CD4-positive, alpha-beta T cell treated with Interleukin-4 for 4 hours (primary cell): ENCODE results near the gene STARD3.
"Not testable (repeated sequence)": the region's sequence is repeated elsewhere in the genome, so short reads cannot be mapped to it uniquely, and the experiment has no call there.

Experiments
- DNase-seq: peaks from one replicate; pipeline ENCODE4 v3.0.0-alpha.2; 2020

Gene STARD3

DNA sequence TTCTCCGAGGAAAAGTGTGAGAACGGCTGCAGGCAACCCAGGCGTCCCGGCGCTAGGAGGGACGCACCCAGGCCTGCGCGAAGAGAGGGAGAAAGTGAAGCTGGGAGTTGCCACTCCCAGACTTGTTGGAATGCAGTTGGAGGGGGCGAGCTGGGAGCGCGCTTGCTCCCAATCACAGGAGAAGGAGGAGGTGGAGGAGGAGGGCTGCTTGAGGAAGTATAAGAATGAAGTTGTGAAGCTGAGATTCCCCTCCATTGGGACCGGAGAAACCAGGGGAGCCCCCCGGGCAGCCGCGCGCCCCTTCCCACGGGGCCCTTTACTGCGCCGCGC lies 62.8 kb downstream of the STARD3 start, which contains the start of gene ERBB2:
Gene ERBB2 (plus strand): TSS at position 247 of the 330 bp plus-strand sequence. CDS start 175 bp downstream, outside the sequence.
- no peak for DNase-seq

DNA sequence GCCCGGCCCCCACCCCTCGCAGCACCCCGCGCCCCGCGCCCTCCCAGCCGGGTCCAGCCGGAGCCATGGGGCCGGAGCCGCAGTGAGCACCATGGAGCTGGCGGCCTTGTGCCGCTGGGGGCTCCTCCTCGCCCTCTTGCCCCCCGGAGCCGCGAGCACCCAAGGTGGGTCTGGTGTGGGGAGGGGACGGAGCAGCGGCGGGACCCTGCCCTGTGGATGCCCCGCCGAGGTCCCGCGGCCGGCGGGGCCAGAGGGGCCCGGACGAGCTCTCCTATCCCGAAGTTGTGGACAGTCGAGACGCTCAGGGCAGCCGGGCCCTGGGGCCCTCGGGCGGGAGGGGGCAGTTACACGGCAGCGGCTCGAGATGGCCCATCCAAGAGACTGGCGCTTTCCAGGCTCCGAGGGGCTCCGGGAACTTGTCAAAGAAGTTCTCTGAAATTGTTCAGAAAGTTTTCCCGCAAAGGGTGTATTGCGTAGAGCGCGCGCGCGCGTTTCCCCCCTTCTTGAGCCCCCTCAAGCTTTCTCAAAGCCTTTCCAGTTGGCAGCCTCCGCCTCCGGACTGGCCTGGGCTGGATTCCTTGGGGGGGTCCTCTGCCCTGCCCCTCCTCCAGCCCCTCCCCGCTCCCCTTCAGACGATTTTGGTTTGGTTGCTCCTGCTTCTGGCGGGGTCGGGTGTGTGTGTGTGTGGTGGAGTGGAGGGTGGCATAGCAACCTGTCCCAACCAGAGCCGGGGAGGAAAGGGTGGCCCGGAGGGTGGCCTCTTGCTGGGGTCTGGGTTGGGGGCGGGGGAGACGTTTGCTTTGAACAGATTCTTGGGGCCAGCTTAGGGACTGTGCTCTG lies 63.4 kb downstream of the STARD3 start:
- DNase-seq = no peak

GRCh38 chr17:39701012-39701783 lies 64.3 kb downstream of the STARD3 start:
- no peak for DNase-seq

DNA sequence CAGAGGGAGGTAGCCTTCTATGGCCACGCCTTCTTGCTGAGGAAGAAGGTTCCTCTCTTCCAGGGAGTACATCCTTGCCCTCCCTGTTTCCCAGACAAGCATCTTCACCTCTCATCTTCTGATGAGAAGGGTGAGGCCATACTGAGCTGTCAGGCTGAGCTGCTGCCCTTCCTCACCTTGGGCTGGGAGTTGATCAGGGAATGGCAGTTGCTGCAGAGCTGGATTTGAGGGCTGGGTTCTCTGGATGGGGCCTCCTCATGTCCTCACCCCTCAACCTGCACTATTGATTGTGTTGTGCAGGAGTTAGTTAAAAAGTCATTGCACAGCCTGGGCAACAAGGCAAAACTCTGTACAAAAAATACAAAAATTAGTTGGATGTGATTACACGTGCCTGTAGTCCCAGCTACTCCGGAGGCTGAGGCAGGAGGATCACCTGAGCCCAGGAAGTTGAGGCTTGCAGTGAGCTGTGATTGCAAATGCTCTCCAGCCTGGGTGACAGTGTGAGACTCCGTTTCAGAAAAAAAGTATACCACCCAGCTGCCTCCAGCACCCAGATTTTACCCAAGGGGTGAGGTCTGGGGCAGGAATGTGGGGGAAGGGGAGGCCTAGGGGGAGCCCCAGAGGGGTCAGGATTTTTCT lies 65.0 kb downstream of the STARD3 start:
- DNase-seq = no peak

DNA sequence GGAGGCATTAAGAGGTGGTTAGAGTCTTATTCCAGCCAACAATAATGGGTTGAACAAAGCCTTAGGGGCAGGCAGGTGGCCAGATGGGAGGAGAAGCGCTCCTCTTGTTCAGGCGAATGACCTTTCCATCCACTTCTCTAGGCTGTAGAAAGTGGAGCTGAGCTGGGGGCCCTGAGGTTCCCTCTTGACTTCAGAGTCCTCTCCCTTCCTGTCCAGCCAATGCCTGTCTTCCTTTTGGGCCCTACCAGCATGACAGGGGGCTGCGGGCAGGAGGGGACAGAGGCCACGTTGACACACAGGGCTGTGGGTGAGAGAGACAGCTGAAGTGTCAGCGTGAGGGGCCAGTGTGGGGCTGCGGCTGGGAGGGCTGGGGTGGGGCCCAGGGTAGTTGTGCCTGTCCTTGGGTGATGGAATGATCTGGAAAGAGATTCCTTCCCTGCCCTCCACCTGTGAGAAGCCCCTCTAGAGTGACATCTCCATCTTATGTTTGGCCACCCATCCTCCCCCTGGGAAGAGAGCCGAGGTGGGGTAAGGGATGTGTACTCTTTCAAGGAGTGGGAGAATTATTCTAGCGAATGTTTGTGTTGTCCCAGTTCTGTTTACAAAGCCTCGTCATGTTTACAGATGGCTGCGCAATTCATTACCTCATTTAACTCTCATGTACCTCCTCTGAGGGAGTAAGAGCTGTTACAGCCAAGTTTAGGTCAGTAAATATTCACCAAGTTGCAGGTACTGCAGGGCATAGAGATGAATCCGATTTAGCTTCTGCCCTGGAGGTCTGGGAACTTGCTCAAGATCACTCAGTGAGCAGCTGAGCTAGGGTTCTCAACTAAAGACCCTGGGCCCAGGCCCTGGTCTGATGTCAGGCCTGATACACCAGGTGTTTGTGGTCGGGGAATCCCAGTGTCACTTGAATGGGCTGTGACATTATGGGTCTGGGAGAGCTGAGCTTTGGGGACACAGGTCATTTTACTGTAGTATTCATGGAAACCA lies 66.3 kb downstream of the STARD3 start:
- DNase-seq = no peak

DNA sequence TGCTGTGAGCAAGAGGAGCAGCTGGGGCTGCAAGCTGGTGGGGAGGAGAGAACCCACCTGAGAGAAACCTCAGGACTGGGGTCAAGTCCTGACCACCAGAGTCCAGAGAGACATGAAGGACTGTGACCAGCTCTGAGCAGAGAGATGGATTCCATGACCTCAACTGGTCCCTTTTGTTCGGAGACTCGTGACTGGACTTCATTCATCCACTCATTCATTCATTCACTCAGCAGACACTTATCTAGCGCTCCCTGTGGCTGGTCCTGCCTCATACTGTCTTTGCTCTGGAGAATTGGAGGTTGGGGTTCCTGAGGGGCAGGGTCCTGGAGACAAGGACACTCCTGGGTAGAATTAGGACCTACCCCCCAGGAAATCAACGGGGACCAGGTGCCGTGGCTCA lies 67.0 kb downstream of the STARD3 start:
- no peak for DNase-seq

GRCh38 chr17:39704821-39705551 lies 68.0 kb downstream of the STARD3 start:
- DNase-seq = no peak

- no peak for DNase-seq
Measured at GRCh38 chr17:39705786-39706348, 68.9 kb downstream of the STARD3 start.

- DNase-seq = no peak
Measured at GRCh38 chr17:39706383-39706782, 69.4 kb downstream of the STARD3 start.

DNA sequence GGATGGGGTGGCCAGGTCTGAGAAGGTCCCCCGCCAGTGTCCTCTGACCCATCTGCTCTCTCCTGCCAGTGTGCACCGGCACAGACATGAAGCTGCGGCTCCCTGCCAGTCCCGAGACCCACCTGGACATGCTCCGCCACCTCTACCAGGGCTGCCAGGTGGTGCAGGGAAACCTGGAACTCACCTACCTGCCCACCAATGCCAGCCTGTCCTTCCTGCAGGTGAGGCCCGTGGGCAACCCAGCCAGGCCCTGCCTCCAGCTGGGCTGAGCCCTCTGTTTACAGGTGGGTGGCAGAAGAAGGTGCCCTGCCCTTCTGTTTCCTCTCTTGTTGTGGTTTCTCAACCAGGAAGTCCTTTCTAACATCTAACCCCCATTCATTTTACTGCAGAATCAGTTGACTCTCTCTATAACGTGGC lies 70.0 kb downstream of the STARD3 start:
- DNase-seq = peak; percentile 32

GRCh38 chr17:39709319-39709997 lies 72.5 kb downstream of the STARD3 start:
- DNase-seq = no peak

DNA sequence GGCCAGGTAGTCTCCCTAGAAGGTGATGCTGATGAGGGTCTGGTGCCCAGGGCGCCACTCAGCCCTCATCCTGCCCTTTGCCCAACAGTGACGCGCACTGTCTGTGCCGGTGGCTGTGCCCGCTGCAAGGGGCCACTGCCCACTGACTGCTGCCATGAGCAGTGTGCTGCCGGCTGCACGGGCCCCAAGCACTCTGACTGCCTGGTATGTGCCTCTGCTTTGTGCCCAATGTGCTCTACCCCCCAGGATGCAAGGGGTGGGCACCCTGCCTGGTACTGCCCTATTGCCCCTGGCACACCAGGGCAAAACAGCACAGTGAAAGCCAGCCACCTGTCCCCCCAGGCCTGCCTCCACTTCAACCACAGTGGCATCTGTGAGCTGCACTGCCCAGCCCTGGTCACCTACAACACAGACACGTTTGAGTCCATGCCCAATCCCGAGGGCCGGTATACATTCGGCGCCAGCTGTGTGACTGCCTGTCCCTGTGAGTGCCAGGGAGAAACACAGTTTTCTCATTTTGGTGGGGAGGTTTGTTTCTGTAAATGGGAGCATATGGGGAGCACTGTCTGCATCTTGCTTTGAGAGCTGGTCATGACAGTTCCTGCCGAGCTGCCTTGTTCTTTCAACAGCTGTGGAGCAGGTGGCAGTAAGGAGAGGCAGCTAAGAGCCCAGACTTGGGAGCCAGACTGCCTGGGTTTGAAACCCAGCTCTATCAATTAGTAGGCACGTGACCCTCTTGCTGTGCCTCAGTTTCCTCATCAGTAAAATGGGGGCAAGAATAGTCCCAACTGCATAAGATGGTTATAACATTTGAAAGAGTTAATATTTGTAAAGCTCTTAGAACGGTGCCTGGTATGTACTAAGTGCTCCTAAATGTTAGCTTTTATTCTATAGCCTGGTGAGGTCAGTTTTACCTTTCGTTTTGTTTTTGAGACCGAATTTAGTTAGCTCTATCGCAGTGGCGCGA lies 73.3 kb downstream of the STARD3 start:
- no peak for DNase-seq

DNA sequence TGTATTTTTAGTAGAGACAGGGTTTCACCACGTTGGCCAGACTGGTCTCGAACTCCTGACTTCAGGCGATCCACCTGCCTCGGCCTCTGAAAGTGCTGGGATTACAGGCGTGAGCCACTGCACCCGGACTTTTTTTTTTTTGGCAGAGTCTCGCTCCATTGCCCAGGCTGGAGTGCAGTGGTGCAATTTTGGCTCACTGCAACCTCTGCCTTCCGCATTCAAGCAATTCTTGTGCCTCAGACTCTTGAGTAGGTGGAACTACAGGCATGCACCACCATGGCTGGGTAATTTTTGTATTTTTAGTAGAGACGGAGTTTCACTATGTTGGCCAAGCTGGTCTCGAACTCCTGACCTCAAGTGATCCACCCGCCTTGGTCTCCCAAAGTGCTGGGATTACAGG lies 74.1 kb downstream of the STARD3 start:
- not testable (repeated sequence) for DNase-seq

- DNase-seq = no peak
Measured at GRCh38 chr17:39711851-39712250, 74.9 kb downstream of the STARD3 start.
